H9 (cell line): ENCODE data around the gene TKTL1. TPM values are rescaled to one million over a fixed set of nuclear protein-coding genes. Genes with fewer than 3 reads are reported as not detected.

Source experiments
- DNase-seq: peaks from one replicate; pipeline ENCODE4 v3.0.0-alpha.2; 2017
- H2AFZ ChIP-seq: one replicate; pipeline ENCODE4 v1.6.1; 2013; ENCODE audit warnings: mild to moderate bottlenecking, low read length, control low read depth, moderate library complexity
- H2AK5ac ChIP-seq: 2 replicates; pipeline ENCODE4 v1.6.1; 2013; ENCODE audit warnings: low read length, control low read depth, mixed read lengths; ENCODE audit not compliant: insufficient read length
- H2BK120ac ChIP-seq: one replicate; pipeline ENCODE4 v1.6.1; 2013; ENCODE audit warnings: low read depth, mild to moderate bottlenecking, low read length, control low read depth, inconsistent platforms; ENCODE audit not compliant: poor library complexity, severe bottlenecking
- H2BK12ac ChIP-seq: 2 replicates; pipeline ENCODE4 v1.6.1; 2013; ENCODE audit warnings: low read length, control low read depth, mixed read lengths, low read depth; ENCODE audit not compliant: insufficient read length
- H2BK15ac ChIP-seq: 2 replicates; pipeline ENCODE4 v1.6.1; 2013; ENCODE audit warnings: low read depth, low read length, control low read depth
- H2BK20ac ChIP-seq: one replicate; pipeline ENCODE4 v1.6.1; 2013; ENCODE audit warnings: low read depth, mild to moderate bottlenecking, low read length, control low read depth, inconsistent platforms; ENCODE audit not compliant: poor library complexity, severe bottlenecking
- H2BK5ac ChIP-seq: 2 replicates; pipeline ENCODE4 v1.6.1; 2013; ENCODE audit warnings: low read length, control low read depth, mixed read lengths; ENCODE audit not compliant: insufficient read length
- H3K14ac ChIP-seq: 2 replicates; pipeline ENCODE4 v1.6.1; 2013; ENCODE audit warnings: low read length, control low read depth; ENCODE audit not compliant: insufficient read depth
- H3K18ac ChIP-seq: 2 replicates; pipeline ENCODE4 v1.6.1; 2013; ENCODE audit warnings: low read depth, mild to moderate bottlenecking, mixed read lengths, low read length, control low read depth; ENCODE audit not compliant: insufficient read length
- H3K23ac ChIP-seq: 2 replicates; pipeline ENCODE4 v1.6.1; 2013; ENCODE audit warnings: low read length, control low read depth, mixed read lengths, low read depth; ENCODE audit not compliant: insufficient read length
- H3K23me2 ChIP-seq: 2 replicates; pipeline ENCODE4 v1.6.1; 2013; ENCODE audit warnings: low read depth, mild to moderate bottlenecking, mixed read lengths, low read length, control low read depth; ENCODE audit not compliant: insufficient read length, poor library complexity, severe bottlenecking
- H3K27ac ChIP-seq: 2 replicates; pipeline ENCODE4 v1.5.1; 2013; ENCODE audit warnings: low read length, control low read depth, mixed read lengths, low read depth; ENCODE audit not compliant: insufficient read length
- H3K27me3 ChIP-seq: 2 replicates; pipeline ENCODE4 v1.6.1; 2013; ENCODE audit warnings: low read length, control low read depth, inconsistent platforms; ENCODE audit not compliant: insufficient read depth
- H3K4ac ChIP-seq: 2 replicates; pipeline ENCODE4 v1.6.1; 2013; ENCODE audit warnings: low read depth, mild to moderate bottlenecking, control low read depth, inconsistent platforms, low read length, moderate library complexity
- H3K4me1 ChIP-seq: 2 replicates; pipeline ENCODE4 v1.6.1; 2013; ENCODE audit warnings: low read length, control low read depth, inconsistent platforms; ENCODE audit not compliant: insufficient read depth
- H3K4me2 ChIP-seq: 2 replicates; pipeline ENCODE4 v1.6.1; 2013; ENCODE audit warnings: low read length, control low read depth, mixed read lengths; ENCODE audit not compliant: insufficient read length, insufficient read depth
- H3K56ac ChIP-seq: 2 replicates; pipeline ENCODE4 v1.6.1; 2013; ENCODE audit warnings: low read depth, mild to moderate bottlenecking, mixed read lengths, low read length, control low read depth; ENCODE audit not compliant: insufficient read length
- H3K79me1 ChIP-seq: 2 replicates; pipeline ENCODE4 v1.6.1; 2013; ENCODE audit warnings: low read depth, mild to moderate bottlenecking, moderate library complexity, low read length, control low read depth, inconsistent platforms; ENCODE audit not compliant: insufficient read depth, poor library complexity, severe bottlenecking
- H3K79me2 ChIP-seq: 2 replicates; pipeline ENCODE4 v1.6.1; 2013; ENCODE audit warnings: low read length, control low read depth, inconsistent platforms; ENCODE audit not compliant: insufficient read depth
- H3K9ac ChIP-seq: 2 replicates; pipeline ENCODE4 v1.6.1; 2013; ENCODE audit warnings: low read length, control low read depth, mixed read lengths; ENCODE audit not compliant: insufficient read length; ENCODE audit errors: extremely low read depth
- H3K9me3 ChIP-seq: one replicate; pipeline ENCODE4 v1.6.1; 2013; ENCODE audit warnings: low read depth, low read length, inconsistent platforms; ENCODE audit not compliant: control insufficient read depth
- H3T11ph ChIP-seq: one replicate; pipeline ENCODE4 v1.6.1; 2013; ENCODE audit warnings: mild to moderate bottlenecking, low read length, control low read depth, inconsistent platforms
- H4K20me1 ChIP-seq: one replicate; pipeline ENCODE4 v1.6.1; 2013; ENCODE audit not compliant: control insufficient read depth, insufficient read length, insufficient read depth
- H4K5ac ChIP-seq: 2 replicates; pipeline ENCODE4 v1.6.1; 2013; ENCODE audit warnings: low read depth, mild to moderate bottlenecking, mixed read lengths, low read length, control low read depth; ENCODE audit not compliant: insufficient read length
- H4K8ac ChIP-seq: replicated peaks from 2 replicates; pipeline ENCODE4 v1.6.1; 2013; ENCODE audit warnings: low read length, control low read depth, mixed read lengths, low read depth; ENCODE audit not compliant: insufficient read length
- H4K91ac ChIP-seq: 2 replicates; pipeline ENCODE4 v1.6.1; 2013; ENCODE audit warnings: low read depth, mild to moderate bottlenecking, moderate library complexity, mixed read lengths, low read length, control low read depth; ENCODE audit not compliant: insufficient read length
- H3K27ac Mint-ChIP-seq, 3 experiments: 2 replicates in 2 of 3; 3 replicates in 1 of 3; pipeline ENCODE4 v1.8.0; 2020 to 2021; ENCODE audit warnings: mixed read lengths in 3 of 3, mild to moderate bottlenecking in 1 of 3, moderate library complexity in 1 of 3
- H3K27me3 Mint-ChIP-seq: 2 replicates; pipeline ENCODE4 v1.8.0; 2021; ENCODE audit warnings: low read depth, mild to moderate bottlenecking, moderate library complexity, mixed read lengths
- H3K36me3 Mint-ChIP-seq, 3 experiments: 2 replicates in 2 of 3; 3 replicates in 1 of 3; pipeline ENCODE4 v1.8.0; 2020 to 2021; ENCODE audit warnings: low read depth in 3 of 3, mixed read lengths in 3 of 3; ENCODE audit not compliant: insufficient read depth in 1 of 3
- H3K4me1 Mint-ChIP-seq, 2 experiments: 2 replicates each; pipeline ENCODE4 v1.8.0; 2020; ENCODE audit warnings: mixed read lengths in 2 of 2
- H3K4me3 Mint-ChIP-seq, 2 experiments: 2 replicates in 1 of 2; 3 replicates in 1 of 2; pipeline ENCODE4 v1.8.0; 2020 to 2021; ENCODE audit warnings: mild to moderate bottlenecking in 2 of 2, mixed read lengths in 2 of 2, moderate library complexity in 1 of 2
- H3K9me3 Mint-ChIP-seq, 2 experiments: 2 replicates in 1 of 2; 3 replicates in 1 of 2; pipeline ENCODE4 v1.8.0; 2020; ENCODE audit warnings: mild to moderate bottlenecking in 2 of 2, mixed read lengths in 2 of 2, moderate library complexity in 1 of 2
- CTCF ChIP-seq: fragments of 200-600 bp; sonication (generic); conservative IDR thresholded peaks from 3 replicates; pipeline ENCODE4 v1.8.0; 2021; ENCODE audit warnings: antibody characterized with exemption, mild to moderate bottlenecking
- WGBS: extraction: QIAGEN DNeasy Blood & Tissue Kit; methylation state at CpG from one replicate; pipeline ENCODE4 v1.1.7; 2013; ENCODE audit warnings: missing lambda C conversion rate, low lambda C conversion rate, mixed read lengths; ENCODE audit not compliant: insufficient read length; ENCODE audit errors: extremely low coverage; 5-methylcytosine and 5-hydroxymethylcytosine counted together
- total RNA-seq: library from RNA; stranded (reverse); gene quantifications from 2 replicates; pipeline ENCODE4 v1.2.1, GENCODE V29; 2021

TKTL1 gene
- total RNA-seq, 1 experiment from 2014 or later = not detected

GRCh38 chrX:154349359-154349935 is 53.9 kb downstream of the TKTL1 start:
- no peaks in the 10 kb centered on the region for H3K27me3 ChIP-seq
- H3K4me2 ChIP-seq = no peak overlapping the region
- no peak overlapping the region for H2BK15ac ChIP-seq
- H4K5ac ChIP-seq = no peak overlapping the region
- H3K14ac ChIP-seq = no peak overlapping the region
- no peaks in the 10 kb centered on the region for H3K4me1 ChIP-seq
- peaks cover 4% of the 10 kb centered on the region for H4K20me1 ChIP-seq
- no peak overlapping the region for H3T11ph ChIP-seq
- H2BK120ac ChIP-seq = no peak overlapping the region
- Mint-ChIP-seq H3K9me3 (peaks cover 40 to 47% of the 10 kb centered on the region in 2 experiments), H3K4me1 (peaks cover 0 to 5% of the 10 kb centered on the region in 2 experiments; a peak in 2 of 4 replicates), H3K27me3 (peaks cover 4% of the 10 kb centered on the region), H3K36me3 (peaks cover 25 to 61% (median 50%) of the 10 kb centered on the region in 3 experiments), H3K4me3 (no peak overlapping the region), H3K27ac (no peak overlapping the region; a peak in 1 of 7 replicates)
- no peak for TF ChIP-seq CTCF
- no peak overlapping the region for H2BK20ac ChIP-seq
- H4K8ac ChIP-seq = no peak overlapping the region
- no peak overlapping the region for H2AFZ ChIP-seq
- no peaks in the 10 kb centered on the region for H3K79me2 ChIP-seq
- no peak for DNase-seq
- H3K23me2 ChIP-seq = no peaks in the 10 kb centered on the region
- H3K9ac ChIP-seq = no peak overlapping the region
- no peaks in the 10 kb centered on the region for H3K79me1 ChIP-seq
- no peak overlapping the region for H2AK5ac ChIP-seq
- H2BK12ac ChIP-seq = no peak overlapping the region
- WGBS = no CpG with 5 or more reads among the region's 19 CpGs
- no peak overlapping the region for H3K4ac ChIP-seq
- no peak overlapping the region for H3K27ac ChIP-seq
- no peak overlapping the region for H3K18ac ChIP-seq
- H3K23ac ChIP-seq = no peak overlapping the region
- no peak overlapping the region for H4K91ac ChIP-seq
- H3K56ac ChIP-seq = no peak overlapping the region
- H3K9me3 ChIP-seq = peaks cover 26% of the 10 kb centered on the region
- H2BK5ac ChIP-seq = no peak overlapping the region
